CD4-positive, CD25-positive, alpha-beta regulatory T cell (primary cell): ENCODE measurements around the gene OPCML. TPM values are rescaled to one million over a fixed set of nuclear protein-coding genes. Genes with fewer than 3 reads are reported as not detected.

ENCODE experiments used
- ATAC-seq, 2 donors: fragments of 150-1000 bp; cut with Tn5 transposase; one replicate each; pipeline ENCODE4 v1.10.0; 2021; ENCODE audit warnings: low read depth in 2 of 2, moderate number of reproducible peaks in 2 of 2, moderate library complexity in 1 of 2
- DNase-seq, 3 donors: peaks; one replicate each; pipeline versions ENCODE4 v3.0.0 to v3.0.0-alpha.2; 2012 to 2022; ENCODE audit warnings: mixed read lengths in 1 of 3
- H3K27ac ChIP-seq: one replicate; pipeline ENCODE4 v1.7.0; 2013; ENCODE audit warnings: mild to moderate bottlenecking, low read length; ENCODE audit not compliant: insufficient read depth, poor library complexity, severe bottlenecking
- H3K27me3 ChIP-seq: one replicate; pipeline ENCODE4 v1.7.0; 2013; ENCODE audit warnings: low read length; ENCODE audit not compliant: control insufficient read depth, insufficient read depth
- H3K36me3 ChIP-seq: one replicate; pipeline ENCODE4 v1.7.0; 2013; ENCODE audit warnings: mild to moderate bottlenecking, low read length, moderate library complexity; ENCODE audit not compliant: control insufficient read depth, insufficient read depth
- H3K4me1 ChIP-seq: 2 replicates; pipeline ENCODE4 v1.7.0; 2013; ENCODE audit warnings: mild to moderate bottlenecking, low read length; ENCODE audit not compliant: insufficient read depth, control insufficient read depth, poor library complexity, severe bottlenecking
- H3K4me3 ChIP-seq: one replicate; pipeline ENCODE4 v1.7.0; 2013; ENCODE audit warnings: low read depth, mild to moderate bottlenecking, low read length, moderate library complexity
- H3K9me3 ChIP-seq, 2 experiments: 1 replicate in 1 of 2; 2 replicates in 1 of 2; pipeline ENCODE4 v1.7.0; 2013; ENCODE audit warnings: low read length in 2 of 2, mild to moderate bottlenecking in 1 of 2, moderate library complexity in 1 of 2; ENCODE audit not compliant: control insufficient read depth in 2 of 2
- H3K27ac Mint-ChIP-seq, 3 donors: one replicate each; pipeline ENCODE4 v1.8.0; 2020 to 2022; ENCODE audit warnings: mild to moderate bottlenecking in 3 of 3, mixed read lengths in 3 of 3, moderate library complexity in 2 of 3
- H3K27me3 Mint-ChIP-seq: one replicate; pipeline ENCODE4 v1.8.0; 2022; ENCODE audit warnings: mild to moderate bottlenecking, mixed read lengths
- H3K36me3 Mint-ChIP-seq: one replicate; pipeline ENCODE4 v1.8.0; 2020; ENCODE audit warnings: mixed read lengths
- H3K4me1 Mint-ChIP-seq, 4 donors: one replicate each; pipeline ENCODE4 v1.8.0; 2020 to 2022; ENCODE audit warnings: mixed read lengths in 4 of 4, mild to moderate bottlenecking in 1 of 4
- H3K4me3 Mint-ChIP-seq, 4 donors: one replicate each; pipeline ENCODE4 v1.8.0; 2020 to 2022; ENCODE audit warnings: mild to moderate bottlenecking in 4 of 4, mixed read lengths in 4 of 4, moderate library complexity in 3 of 4
- H3K9me3 Mint-ChIP-seq, 7 donors: one replicate each; pipeline ENCODE4 v1.8.0; 2020 to 2022; ENCODE audit warnings: mixed read lengths in 7 of 7, mild to moderate bottlenecking in 3 of 7, moderate library complexity in 2 of 7
- polyA plus RNA-seq, 4 donors: library from polyadenylated mRNA; unstranded; fragments of 300-500 nt; fragmentation: Illumina TruSeq; gene quantifications; one replicate each; pipeline ENCODE4 v1.2.3, GENCODE V29; 2021
- total RNA-seq: library from RNA; stranded (reverse); gene quantifications from one replicate; pipeline ENCODE4 v1.2.3, GENCODE V29; 2022

OPCML gene
- total and polyA plus RNA-seq, 5 donors from 2014 or later, result not detected

GRCh38 chr11:133536198-133536597, 3.9 kb upstream of the OPCML start:
- Histone ChIP-seq H3K4me1 (no peaks in the 10 kb centered on the region), H3K4me3 (no peak overlapping the region), H3K27me3 (no peaks in the 10 kb centered on the region), H3K36me3 (no peaks in the 10 kb centered on the region), H3K27ac (no peak overlapping the region), H3K9me3 (no peaks in the 10 kb centered on the region)
- H3K27ac Mint-ChIP-seq, result no peak overlapping the region
- DNase-seq, result no peak
- H3K27me3 Mint-ChIP-seq, result peaks cover 1% of the 10 kb centered on the region
- H3K4me3 Mint-ChIP-seq, result no peak overlapping the region
- ATAC-seq, result no peak
- peaks cover 0 to 3% (median 0%) of the 10 kb centered on the region in 7 donors for H3K9me3 Mint-ChIP-seq
- H3K36me3 Mint-ChIP-seq, result no peaks in the 10 kb centered on the region
- H3K4me1 Mint-ChIP-seq, result no peaks in the 10 kb centered on the region

- DNase-seq (no peak), ATAC-seq (no peak)
- Mint-ChIP-seq H3K36me3 (no peaks in the 10 kb centered on the region), H3K4me1 (no peaks in the 10 kb centered on the region), H3K27me3 (peaks cover 17% of the 10 kb centered on the region), H3K27ac (no peak overlapping the region), H3K9me3 (peaks cover 0 to 5% (median 0%) of the 10 kb centered on the region in 7 donors), H3K4me3 (no peak overlapping the region)
- no peaks in the 10 kb centered on the region for H3K36me3 ChIP-seq
- no peaks in the 10 kb centered on the region for H3K4me1 ChIP-seq
- peaks cover 4% of the 10 kb centered on the region for H3K27me3 ChIP-seq
- H3K4me3 ChIP-seq, result no peak overlapping the region
- no peak overlapping the region for H3K27ac ChIP-seq
- no peaks in the 10 kb centered on the region for H3K9me3 ChIP-seq
These were observed 904 bp upstream of the OPCML start for GRCh38 chr11:133533205-133533604.

- H3K27ac Mint-ChIP-seq, result no peak overlapping the region
- H3K9me3 Mint-ChIP-seq, result peaks cover 0 to 5% (median 0%) of the 10 kb centered on the region in 7 donors
- peaks cover 17% of the 10 kb centered on the region for H3K27me3 Mint-ChIP-seq
- H3K4me3 Mint-ChIP-seq, result no peak overlapping the region
- Histone ChIP-seq H3K9me3 (no peaks in the 10 kb centered on the region), H3K4me3 (no peak overlapping the region), H3K4me1 (no peaks in the 10 kb centered on the region), H3K36me3 (no peaks in the 10 kb centered on the region), H3K27ac (no peak overlapping the region), H3K27me3 (peaks cover 4% of the 10 kb centered on the region)
- H3K4me1 Mint-ChIP-seq, result no peaks in the 10 kb centered on the region
- no peak for DNase-seq
- no peaks in the 10 kb centered on the region for H3K36me3 Mint-ChIP-seq
- no peak for ATAC-seq
These were observed 843 bp downstream of the OPCML start for GRCh38 chr11:133531458-133531857.

- peaks cover 0 to 5% (median 0%) of the 10 kb centered on the region in 7 donors for H3K9me3 Mint-ChIP-seq
- no peak overlapping the region for H3K4me3 Mint-ChIP-seq
- Histone ChIP-seq H3K4me3 (no peak overlapping the region), H3K4me1 (no peaks in the 10 kb centered on the region), H3K27me3 (peaks cover 4% of the 10 kb centered on the region), H3K36me3 (no peaks in the 10 kb centered on the region), H3K9me3 (no peaks in the 10 kb centered on the region), H3K27ac (no peak overlapping the region)
- H3K4me1 Mint-ChIP-seq, result no peaks in the 10 kb centered on the region
- no peak for DNase-seq
- peaks cover 17% of the 10 kb centered on the region for H3K27me3 Mint-ChIP-seq
- no peaks in the 10 kb centered on the region for H3K36me3 Mint-ChIP-seq
- no peak overlapping the region for H3K27ac Mint-ChIP-seq
- ATAC-seq, result no peak
These were observed 1.8 kb downstream of the OPCML start for GRCh38 chr11:133530501-133530835.

DNA sequence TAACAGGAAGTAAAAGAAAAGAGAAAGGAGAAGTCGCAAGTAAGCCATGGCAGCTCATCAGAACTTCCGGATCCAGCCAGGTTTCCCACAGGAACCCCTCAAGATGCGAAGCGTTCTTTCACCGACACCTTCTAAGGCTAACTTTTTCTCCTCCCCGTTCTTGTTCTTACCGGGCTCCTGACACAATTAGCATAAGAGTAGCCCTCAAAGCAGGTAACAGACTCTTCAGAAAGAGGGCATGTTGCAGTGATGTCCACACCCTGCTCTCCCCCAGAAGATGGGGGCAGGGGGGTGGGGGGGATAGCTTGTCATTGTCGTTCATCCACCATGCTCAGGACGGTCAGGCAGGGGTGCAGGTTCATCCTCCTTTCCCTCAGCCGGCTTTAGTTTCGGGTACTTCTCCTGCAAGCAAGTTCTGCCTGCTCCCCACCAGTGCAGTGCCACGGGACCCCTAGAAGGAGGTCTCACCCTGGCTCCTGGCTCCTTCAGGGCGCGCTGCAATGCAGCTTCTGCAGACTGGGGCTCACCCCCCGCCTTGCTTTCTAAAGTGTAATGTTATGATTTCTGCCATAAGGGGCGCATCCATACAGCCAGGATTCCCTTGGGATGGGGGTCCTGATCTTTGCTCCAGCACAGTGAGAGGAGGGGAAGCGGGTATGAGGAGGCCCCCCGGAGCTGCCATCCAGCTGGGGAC, 2.3 kb downstream of the OPCML start:
- no peak overlapping the region for H3K4me3 ChIP-seq
- H3K27me3 ChIP-seq, result peaks cover 4% of the 10 kb centered on the region
- H3K27ac ChIP-seq, result no peak overlapping the region
- peaks cover 0 to 5% (median 0%) of the 10 kb centered on the region in 7 donors for H3K9me3 Mint-ChIP-seq
- DNase-seq (no peak), ATAC-seq (no peak)
- H3K27me3 Mint-ChIP-seq, result peaks cover 17% of the 10 kb centered on the region
- H3K4me1 ChIP-seq, result no peaks in the 10 kb centered on the region
- no peaks in the 10 kb centered on the region for H3K4me1 Mint-ChIP-seq
- H3K27ac Mint-ChIP-seq, result no peak overlapping the region
- H3K36me3 Mint-ChIP-seq, result no peaks in the 10 kb centered on the region
- no peaks in the 10 kb centered on the region for H3K9me3 ChIP-seq
- no peaks in the 10 kb centered on the region for H3K36me3 ChIP-seq
- H3K4me3 Mint-ChIP-seq, result no peak overlapping the region

DNA sequence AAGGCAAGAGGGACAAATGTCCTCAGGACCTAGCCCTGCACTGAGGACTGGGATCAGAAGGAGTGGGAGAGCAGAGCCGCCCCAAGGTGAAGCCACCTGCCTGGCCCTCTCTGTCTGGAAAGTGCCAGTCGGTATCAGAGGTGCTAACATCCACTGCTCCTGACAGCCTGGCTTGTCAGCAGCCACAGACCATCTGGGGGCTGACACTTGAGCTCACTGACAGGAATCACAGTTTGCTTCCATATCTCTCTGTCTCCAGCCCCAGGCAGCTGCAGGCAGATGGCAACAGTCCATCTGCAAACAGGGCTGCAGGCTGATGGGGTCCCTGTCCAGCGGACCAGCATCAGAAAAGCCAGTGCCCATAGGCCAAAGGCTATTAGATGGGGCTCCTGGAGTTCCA, 5.5 kb downstream of the OPCML start:
- Mint-ChIP-seq H3K4me3 (no peak overlapping the region), H3K27me3 (peaks cover 17% of the 10 kb centered on the region), H3K27ac (no peak overlapping the region), H3K4me1 (no peaks in the 10 kb centered on the region), H3K36me3 (no peaks in the 10 kb centered on the region), H3K9me3 (peaks cover 0 to 5% (median 0%) of the 10 kb centered on the region in 7 donors)
- DNase-seq, result no peak
- peaks cover 4% of the 10 kb centered on the region for H3K27me3 ChIP-seq
- H3K27ac ChIP-seq, result no peak overlapping the region
- ATAC-seq, result no peak
- no peak overlapping the region for H3K4me3 ChIP-seq
- H3K36me3 ChIP-seq, result no peaks in the 10 kb centered on the region
- H3K4me1 ChIP-seq, result no peaks in the 10 kb centered on the region
- no peaks in the 10 kb centered on the region for H3K9me3 ChIP-seq

DNA sequence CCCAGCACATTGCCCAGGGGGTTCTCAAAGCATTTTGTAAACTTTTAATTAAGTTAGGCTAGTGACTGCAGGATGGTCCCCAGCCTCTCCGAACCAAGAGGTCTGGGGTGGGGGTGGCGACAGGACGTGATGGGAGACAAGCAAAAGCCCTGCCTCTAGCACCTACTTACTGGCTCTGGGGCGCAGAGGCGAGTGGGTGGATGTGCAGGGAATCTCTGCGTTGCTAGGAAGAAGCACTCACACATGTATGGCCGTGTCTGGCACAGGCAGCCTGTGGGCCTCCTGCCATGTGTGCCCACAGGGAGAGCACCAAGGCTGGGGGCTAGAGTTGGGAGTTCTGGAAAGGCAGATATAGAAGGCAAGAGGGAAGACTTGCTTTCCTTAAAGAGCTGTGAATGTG, 6.3 kb downstream of the OPCML start:
- Histone ChIP-seq H3K9me3 (no peaks in the 10 kb centered on the region), H3K4me1 (no peaks in the 10 kb centered on the region), H3K36me3 (no peaks in the 10 kb centered on the region), H3K4me3 (no peak overlapping the region), H3K27ac (no peak overlapping the region), H3K27me3 (peaks cover 4% of the 10 kb centered on the region)
- Mint-ChIP-seq H3K4me3 (no peak overlapping the region), H3K9me3 (peaks cover 0 to 2% (median 0%) of the 10 kb centered on the region in 7 donors), H3K4me1 (no peaks in the 10 kb centered on the region), H3K36me3 (no peaks in the 10 kb centered on the region), H3K27ac (no peak overlapping the region), H3K27me3 (peaks cover 13% of the 10 kb centered on the region)
- ATAC-seq (no peak), DNase-seq (no peak)

- Mint-ChIP-seq H3K36me3 (no peaks in the 10 kb centered on the region), H3K4me3 (no peak overlapping the region), H3K27me3 (peaks cover 8% of the 10 kb centered on the region), H3K4me1 (no peaks in the 10 kb centered on the region), H3K9me3 (peaks cover 0 to 3% (median 0%) of the 10 kb centered on the region in 7 donors), H3K27ac (no peak overlapping the region)
- Histone ChIP-seq H3K4me3 (no peak overlapping the region), H3K27ac (no peak overlapping the region), H3K9me3 (no peaks in the 10 kb centered on the region), H3K36me3 (no peaks in the 10 kb centered on the region), H3K4me1 (no peaks in the 10 kb centered on the region), H3K27me3 (peaks cover 1% of the 10 kb centered on the region)
- DNase-seq (no peak), ATAC-seq (no peak)
These were observed 7.8 kb downstream of the OPCML start for GRCh38 chr11:133524488-133524887.
